SU-DHL-6 (cell line): Measurements from ENCODE around the gene THRAP3.

ENCODE experiments used
- H2AFZ ChIP-seq: fragments of 200-600 bp; sonication (generic); 2 replicates; pipeline ENCODE4 v1.6.1; 2014; ENCODE audit warnings: low read depth, mild to moderate bottlenecking, moderate library complexity, mixed read lengths, antibody characterized with exemption, low read length; ENCODE audit not compliant: severe bottlenecking
- H3F3A ChIP-seq: fragments of 200-600 bp; shearing (Covaris generic); 2 replicates; pipeline ENCODE4 v1.6.0; 2016; ENCODE audit warnings: antibody characterized with exemption, mild to moderate bottlenecking; ENCODE audit not compliant: insufficient read depth
- H3K27ac ChIP-seq: fragments of 200-600 bp; sonication (generic); 2 replicates; pipeline ENCODE4 v1.5.1; 2016; ENCODE audit warnings: low read depth, mild to moderate bottlenecking, low read length, moderate library complexity, mixed read lengths
- H3K27me3 ChIP-seq: fragments of 200-600 bp; sonication (generic), shearing (Covaris generic); 2 replicates; pipeline ENCODE4 v1.6.0; 2014; ENCODE audit warnings: mild to moderate bottlenecking, low read length
- H3K36me3 ChIP-seq: fragments of 200-600 bp; sonication (generic); 2 replicates; pipeline ENCODE4 v1.6.1; 2014; ENCODE audit warnings: mild to moderate bottlenecking, low read length, mixed read lengths
- H3K4me2 ChIP-seq: fragments of 300-600, 200-600 bp; shearing (Covaris generic), sonication (generic); 2 replicates; pipeline ENCODE4 v1.6.0; 2014; ENCODE audit warnings: low read length, low read depth, mild to moderate bottlenecking; ENCODE audit not compliant: poor library complexity, severe bottlenecking
- H3K4me3 ChIP-seq: fragments of 200-600 bp; sonication (generic); 2 replicates; pipeline ENCODE4 v1.5.1; 2014; ENCODE audit warnings: antibody characterized with exemption, low read length, mild to moderate bottlenecking, mixed read lengths; ENCODE audit not compliant: insufficient read depth, poor library complexity, severe bottlenecking
- H3K79me2 ChIP-seq: fragments of 200-600 bp; sonication (generic); 2 replicates; pipeline ENCODE4 v1.6.1; 2014; ENCODE audit warnings: mild to moderate bottlenecking, low read length, moderate library complexity; ENCODE audit not compliant: insufficient read depth
- H3K9ac ChIP-seq: fragments of 200-600 bp; sonication (generic); 2 replicates; pipeline ENCODE4 v1.7.0; 2014; ENCODE audit warnings: mild to moderate bottlenecking, low read length
- H3K9me2 ChIP-seq: fragments of 200-600 bp; sonication (generic); replicated peaks from 2 replicates; pipeline ENCODE4 v1.6.1; 2014; ENCODE audit warnings: low read length; ENCODE audit not compliant: insufficient read depth
- H3K9me3 ChIP-seq: fragments of 200-600 bp; sonication (generic); 2 replicates; pipeline ENCODE4 v1.6.1; 2014; ENCODE audit warnings: low read length, mixed read lengths; ENCODE audit not compliant: insufficient read depth
- H4K20me1 ChIP-seq: fragments of 200-600 bp; sonication (generic); 2 replicates; pipeline ENCODE4 v1.6.1; 2014; ENCODE audit warnings: low read depth, mild to moderate bottlenecking, antibody characterized with exemption, low read length, moderate library complexity, mixed read lengths
- CTCF ChIP-seq: fragments of 200-600 bp; sonication (generic); IDR thresholded peaks from one replicate; pipeline ENCODE4 v1.5.1; 2017; ENCODE audit warnings: antibody characterized with exemption, mild to moderate bottlenecking, low read length, moderate library complexity; ENCODE audit not compliant: insufficient read depth, poor library complexity, severe bottlenecking
- EZH2phosphoT487 ChIP-seq: fragments of 200-600 bp; sonication (generic), shearing (Covaris generic); conservative IDR thresholded peaks from 2 replicates; pipeline ENCODE4 v1.6.1; 2018; ENCODE audit warnings: mild to moderate bottlenecking, antibody characterized with exemption, low read length, moderate library complexity, mixed read lengths

The THRAP3 gene

GRCh38 chr1:36350659-36351226 is 126.5 kb downstream of the THRAP3 start:
- Histone ChIP-seq H3K79me2 (no peaks in the 10 kb centered on the region), H4K20me1 (no peaks in the 10 kb centered on the region), H3K36me3 (no peaks in the 10 kb centered on the region), H3K9me3 (no peaks in the 10 kb centered on the region), H3K27me3 (no peaks in the 10 kb centered on the region), H3K27ac (no peak overlapping the region), H3F3A (no peaks in the 10 kb centered on the region), H3K9ac (no peak overlapping the region), H3K4me2 (no peak overlapping the region), H2AFZ (no peak overlapping the region), H3K4me3 (no peak overlapping the region), H3K9me2 (no peaks in the 10 kb centered on the region)
- TF ChIP-seq EZH2phosphoT487, result no peak
- no peak for TF ChIP-seq CTCF

- Histone ChIP-seq H3K9ac (no peak overlapping the region), H3K27me3 (no peaks in the 10 kb centered on the region), H3K79me2 (no peaks in the 10 kb centered on the region), H4K20me1 (no peaks in the 10 kb centered on the region), H2AFZ (no peak overlapping the region), H3K9me3 (no peaks in the 10 kb centered on the region), H3K36me3 (no peaks in the 10 kb centered on the region), H3K4me2 (no peak overlapping the region), H3K9me2 (no peaks in the 10 kb centered on the region), H3K27ac (no peak overlapping the region), H3K4me3 (no peak overlapping the region), H3F3A (no peaks in the 10 kb centered on the region)
- TF ChIP-seq EZH2phosphoT487 (no peak), CTCF (no peak)
These were observed 127.2 kb downstream of the THRAP3 start for GRCh38 chr1:36351227-36351977.

GRCh38 chr1:36352125-36352909 is 128.1 kb downstream of the THRAP3 start:
- no peak overlapping the region for H3K9ac ChIP-seq
- no peaks in the 10 kb centered on the region for H3K36me3 ChIP-seq
- H2AFZ ChIP-seq, result no peak overlapping the region
- H3F3A ChIP-seq, result no peaks in the 10 kb centered on the region
- H3K9me2 ChIP-seq, result no peaks in the 10 kb centered on the region
- no peaks in the 10 kb centered on the region for H4K20me1 ChIP-seq
- no peaks in the 10 kb centered on the region for H3K79me2 ChIP-seq
- no peak overlapping the region for H3K4me2 ChIP-seq
- H3K4me3 ChIP-seq, result no peak overlapping the region
- H3K27me3 ChIP-seq, result no peaks in the 10 kb centered on the region
- no peaks in the 10 kb centered on the region for H3K9me3 ChIP-seq
- H3K27ac ChIP-seq, result no peak overlapping the region
- TF ChIP-seq EZH2phosphoT487 (no peak), CTCF (no peak)
